Thyroid gland (tissue), 4 donors: ENCODE results near the gene LSG1. TPM values are rescaled to one million over a fixed set of nuclear protein-coding genes. Genes with fewer than 3 reads are reported as not detected.
"Not testable (repeated sequence)": the region's sequence is repeated elsewhere in the genome, so short reads cannot be mapped to it uniquely, and the experiment has no call there.

Experiments
- DNase-seq, 2 donors: peaks; one replicate each; pipeline ENCODE4 v3.0.0-alpha.2; 2019
- H3K27ac ChIP-seq, 3 donors: fragments of 200-600 bp; sonication (generic); 1 replicate in 2 of 3; 2 replicates in 1 of 3; pipeline ENCODE4 v1.5.1; 2016 to 2019; ENCODE audit warnings: mild to moderate bottlenecking in 1 of 3, moderate library complexity in 1 of 3
- H3K27me3 ChIP-seq: fragments of 200-600 bp; sonication (generic); one replicate; pipeline ENCODE4 v1.5.1; 2019
- H3K36me3 ChIP-seq, 2 donors: fragments of 200-600 bp; sonication (generic); one replicate each; pipeline ENCODE4 v1.5.1; 2016 to 2019
- H3K4me1 ChIP-seq, 2 donors: fragments of 200-600 bp; sonication (generic); one replicate each; pipeline ENCODE4 v1.5.1; 2017 to 2019
- H3K4me3 ChIP-seq, 3 donors: fragments of 200-600 bp; sonication (generic); replicated peaks in 1 of 3; 1 replicate in 2 of 3; 2 replicates in 1 of 3; pipeline ENCODE4 v1.5.1; 2016; ENCODE audit warnings: mild to moderate bottlenecking in 1 of 3
- H3K9me3 ChIP-seq: fragments of 200-600 bp; sonication (generic); one replicate; pipeline ENCODE4 v1.5.1; 2017
- CTCF ChIP-seq, 6 experiments: fragments of 200-600 bp in 3 of 6; fragments of 450-650 bp in 3 of 6; sonication (generic) in 3 of 6; IDR thresholded peaks; one replicate each; pipeline ENCODE4 v1.5.1; 2016 to 2019; ENCODE audit warnings: antibody characterized with exemption in 6 of 6, mild to moderate bottlenecking in 2 of 6, inconsistent platforms in 1 of 6, moderate library complexity in 1 of 6
- POLR2A ChIP-seq, 2 donors: fragments of 450-650 bp; IDR thresholded peaks; one replicate each; pipeline ENCODE4 v1.6.1; 2017; ENCODE audit warnings: antibody characterized with exemption in 2 of 2, mild to moderate bottlenecking in 2 of 2, moderate library complexity in 1 of 2
- WGBS, 2 donors: methylation state at CpG; one replicate each; pipeline ENCODE4 v1.1.5; 2017; 5-methylcytosine and 5-hydroxymethylcytosine counted together
- intact Hi-C: fragments of 100-400 bp; cut with DNase I; formaldehyde crosslinking; loops from one replicate; pipeline ENCODE4 v1.15.1; 2023
- total RNA-seq, 4 donors: library from RNA; depleted of rRNA; stranded (reverse); fragments of >200 nt; gene quantifications; one replicate each; pipeline ENCODE4 v1.2.3, GENCODE V29; 2016

Gene LSG1
- total RNA-seq, 4 donors from 2014 or later: 34.8 to 60.3 (median 49.7) TPM

- peaks cover 0 to 4% of the 10 kb centered on the region in 2 donors for H3K36me3 ChIP-seq
- TF ChIP-seq CTCF (IDR thresholded peaks at IDR 0.05) (no peak), POLR2A (IDR thresholded peaks at IDR 0.05) (peak in 1 of 2 donors; percentile 23)
- H3K27me3 ChIP-seq: no peaks in the 10 kb centered on the region
- no peaks in the 10 kb centered on the region for H3K9me3 ChIP-seq
- DNase-seq: peak; percentile 29 to 32
- H3K4me1 ChIP-seq: no peaks in the 10 kb centered on the region
- H3K27ac ChIP-seq: peak overlapping the region in 2 of 3 donors; percentile 60 to 74
- intact Hi-C loops: no loop called here
- 11% methylated on average over 5 to 8 of the region's 56 CpGs for WGBS, 2 donors
- H3K4me3 ChIP-seq: peak overlapping the region in 2 of 3 donors; percentile 22 to 48
Observed at GRCh38 chr3:194632809-194633348, 39.1 kb downstream of the LSG1 start.

- peaks cover 0 to 7% of the 10 kb centered on the region in 2 donors for H3K36me3 ChIP-seq
- H3K4me1 ChIP-seq: no peaks in the 10 kb centered on the region
- no peaks in the 10 kb centered on the region for H3K27me3 ChIP-seq
- peak overlapping the region in 1 of 3 donors; percentile 60 for H3K27ac ChIP-seq
- 77 to 78% methylated on average over 11 of the region's 11 CpGs for WGBS, 2 donors
- intact Hi-C loops: no loop called here
- TF ChIP-seq CTCF (IDR thresholded peaks at IDR 0.05) (no peak), POLR2A (IDR thresholded peaks at IDR 0.05) (no peak)
- DNase-seq: no peak
- H3K9me3 ChIP-seq: no peaks in the 10 kb centered on the region
- H3K4me3 ChIP-seq: peak overlapping the region in 2 of 3 donors; percentile 22 to 48
Observed at GRCh38 chr3:194632226-194632808, 39.7 kb downstream of the LSG1 start.

- TF ChIP-seq POLR2A (IDR thresholded peaks at IDR 0.05) (no peak), CTCF (IDR thresholded peaks at IDR 0.05) (no peak)
- Histone ChIP-seq H3K9me3 (no peaks in the 10 kb centered on the region), H3K4me3 (no peak overlapping the region), H3K36me3 (peaks cover 0 to 7% of the 10 kb centered on the region in 2 donors), H3K27ac (no peak overlapping the region), H3K27me3 (no peaks in the 10 kb centered on the region), H3K4me1 (no peaks in the 10 kb centered on the region)
- intact Hi-C loops: no loop called here
- DNase-seq: no peak
- whole genome bisulfite sequencing, 2 donors: 96 to 99% methylated on average over 4 of the region's 4 CpGs
Observed at GRCh38 chr3:194631696-194632095, 40.3 kb downstream of the LSG1 start.

- H3K9me3 ChIP-seq, H3K27ac ChIP-seq, H3K27me3 ChIP-seq, DNase-seq, H3K4me1 ChIP-seq, H3K36me3 ChIP-seq, intact Hi-C loops, H3K4me3 ChIP-seq: not testable (repeated sequence)
- WGBS, 2 donors: 93 to 97% methylated on average over 26 to 29 of the region's 29 CpGs
Observed at GRCh38 chr3:194630681-194631080, 41.3 kb downstream of the LSG1 start.

GRCh38 chr3:194624956-194625355 lies 47.0 kb downstream of the LSG1 start:
- H3K9me3 ChIP-seq: no peaks in the 10 kb centered on the region
- H3K4me1 ChIP-seq: peaks cover 0 to 4% of the 10 kb centered on the region in 2 donors
- intact Hi-C loops: no loop called here
- no peak overlapping the region for H3K4me3 ChIP-seq
- TF ChIP-seq POLR2A (IDR thresholded peaks at IDR 0.05) (no peak), CTCF (IDR thresholded peaks at IDR 0.05) (no peak)
- DNase-seq: no peak
- 97 to 100% methylated on average over 6 of the region's 6 CpGs for WGBS, 2 donors
- H3K27me3 ChIP-seq: no peaks in the 10 kb centered on the region
- no peak overlapping the region for H3K27ac ChIP-seq
- peaks cover 0 to 7% of the 10 kb centered on the region in 2 donors for H3K36me3 ChIP-seq
